Activated CD4-positive, alpha-beta T cell treated with anti-CD3 and anti-CD28 coated beads, Interleukin-2, amount 50 U/mL, for 1 hour (primary cell): Measurements from ENCODE around the gene ME3.

Source experiments
- DNase-seq: peaks from one replicate; pipeline ENCODE4 v3.0.0-alpha.2; 2020

Gene ME3

GRCh38 chr11:86483610-86483939 is 188.8 kb downstream of the ME3 start:
- no peak for DNase-seq

GRCh38 chr11:86482692-86483091 is 189.7 kb downstream of the ME3 start:
- DNase-seq, result no peak

GRCh38 chr11:86481399-86481798 is 191.0 kb downstream of the ME3 start:
- no peak for DNase-seq

GRCh38 chr11:86478348-86478747 is 194.1 kb downstream of the ME3 start:
- DNase-seq, result no peak

GRCh38 chr11:86477495-86478155 is 194.8 kb downstream of the ME3 start:
- DNase-seq, result no peak

- no peak for DNase-seq
Measured at GRCh38 chr11:86476109-86476861, 196.1 kb downstream of the ME3 start.

- no peak for DNase-seq
Measured at GRCh38 chr11:86475027-86475426, 197.4 kb downstream of the ME3 start.

GRCh38 chr11:86473991-86474833 is 198.2 kb downstream of the ME3 start:
- DNase-seq, result no peak

GRCh38 chr11:86469491-86470388 is 202.7 kb downstream of the ME3 start:
- DNase-seq, result no peak

GRCh38 chr11:86468169-86468568 is 204.2 kb downstream of the ME3 start:
- DNase-seq, result no peak

GRCh38 chr11:86464509-86465221 is 207.8 kb downstream of the ME3 start:
- DNase-seq, result no peak

GRCh38 chr11:86463955-86464354 is 208.5 kb downstream of the ME3 start:
- no peak for DNase-seq

- no peak for DNase-seq
Measured at GRCh38 chr11:86463120-86463519, 209.3 kb downstream of the ME3 start.

- no peak for DNase-seq
Measured at GRCh38 chr11:86461892-86462291, 210.5 kb downstream of the ME3 start.

GRCh38 chr11:86460461-86461385 is 211.7 kb downstream of the ME3 start:
- DNase-seq, result no peak

GRCh38 chr11:86459682-86460460 is 212.5 kb downstream of the ME3 start:
- no peak for DNase-seq

GRCh38 chr11:86459002-86459385 is 213.4 kb downstream of the ME3 start:
- no peak for DNase-seq

- DNase-seq, result no peak
Measured at GRCh38 chr11:86458294-86459001, 214.0 kb downstream of the ME3 start.
